GM19035 (cell line): Measurements from ENCODE around the gene PHPT1.
"Not testable (repeated sequence)": the region's sequence is repeated elsewhere in the genome, so short reads cannot be mapped to it uniquely, and the experiment has no call there.

Source experiments
- ATAC-seq: cut with Tn5 transposase; IDR thresholded peaks from one replicate; pipeline ENCODE4 v1.9.1; 2021; ENCODE audit not compliant: unreplicated experiment

Gene PHPT1

GRCh38 chr9:136858844-136859757 lies 9.9 kb downstream of the PHPT1 start:
- no peak for ATAC-seq

- ATAC-seq, result no peak
Observed at GRCh38 chr9:136860529-136860928, 11.3 kb downstream of the PHPT1 start.

- no peak for ATAC-seq
Observed at GRCh38 chr9:136860933-136861873, 12.0 kb downstream of the PHPT1 start.

- ATAC-seq, result no peak
Observed at GRCh38 chr9:136861874-136862457, 12.8 kb downstream of the PHPT1 start.

- ATAC-seq, result no peak
Observed at GRCh38 chr9:136862849-136863622, 13.8 kb downstream of the PHPT1 start.

- ATAC-seq, result no peak
Observed at GRCh38 chr9:136863623-136864273, 14.5 kb downstream of the PHPT1 start.

- ATAC-seq, result no peak
Observed at GRCh38 chr9:136865041-136865767, 16.0 kb downstream of the PHPT1 start.

- no peak for ATAC-seq
Observed at GRCh38 chr9:136865768-136866103, 16.5 kb downstream of the PHPT1 start.

- not testable (repeated sequence) for ATAC-seq
Observed at GRCh38 chr9:136866898-136867421, 17.8 kb downstream of the PHPT1 start.

- no peak for ATAC-seq
Observed at GRCh38 chr9:136867480-136867879, 18.3 kb downstream of the PHPT1 start.

GRCh38 chr9:136867917-136868316 lies 18.7 kb downstream of the PHPT1 start:
- ATAC-seq, result no peak

- no peak for ATAC-seq
Observed at GRCh38 chr9:136868644-136869043, 19.4 kb downstream of the PHPT1 start.

GRCh38 chr9:136869611-136870010 lies 20.4 kb downstream of the PHPT1 start:
- not testable (repeated sequence) for ATAC-seq

GRCh38 chr9:136875155-136875554 lies 25.9 kb downstream of the PHPT1 start:
- no peak for ATAC-seq

- no peak for ATAC-seq
Observed at GRCh38 chr9:136876476-136876875, 27.3 kb downstream of the PHPT1 start.

GRCh38 chr9:136880651-136881050 lies 31.4 kb downstream of the PHPT1 start:
- no peak for ATAC-seq

- no peak for ATAC-seq
Observed at GRCh38 chr9:136881691-136882108, 32.5 kb downstream of the PHPT1 start.

- ATAC-seq, result no peak
Observed at GRCh38 chr9:136882109-136882946, 33.1 kb downstream of the PHPT1 start.
